HCT116 (cell line): ENCODE data around the gene SIRT7. TPM values are rescaled to one million over a fixed set of nuclear protein-coding genes. Genes with fewer than 3 reads are reported as not detected.

Source experiments
- ATAC-seq: fragments of 200-7000 bp; cut with Tn5 transposase; 2 replicates; pipeline ENCODE4 v1.9.1; 2020; ENCODE audit warnings: mild to moderate bottlenecking, moderate library complexity
- BruUV-seq: library from RNA; stranded (reverse); fragments of 400-500 nt; replicated peaks from 2 replicates; lab custom pipeline; 2021; lab: Mats Ljungman, UMichigan
- CTCF ChIA-PET: fragments of 300-600 bp; sonication (Branson Sonifier 250); formaldehyde crosslinking; loops from one replicate; lab custom pipeline; 2021; ENCODE audit warnings: antibody characterized with exemption; lab: Charles Lee
- POLR2A ChIA-PET: fragments of 300-600, 350-600 bp; sonication (Branson Sonifier 250); formaldehyde crosslinking; loops from one replicate; lab custom pipeline; 2021; ENCODE audit warnings: antibody characterized with exemption; lab: Charles Lee
- RAD21 ChIA-PET, 2 experiments: fragments of 300-600 bp; sonication (Branson Sonifier 250); formaldehyde crosslinking; loops; one replicate each; lab custom pipeline; 2023; ENCODE audit warnings: low total read pairs in 2 of 2; ENCODE audit not compliant: uncharacterized antibody in 2 of 2, unreplicated experiment in 2 of 2, low non-redundant PET in 1 of 2; lab: Charles Lee
- DNase-seq: peaks from one replicate; pipeline ENCODE4 v3.0.0-alpha.2; 2010; ENCODE audit warnings: low read depth, low spot score
- H2AFZ ChIP-seq: fragments of 200-600 bp; shearing (Covaris generic), sonication (generic); 2 replicates; pipeline ENCODE4 v1.6.1; 2017; ENCODE audit warnings: low read depth, mixed run types, mixed read lengths, antibody characterized with exemption, low read length; ENCODE audit not compliant: poor library complexity, severe bottlenecking
- H3K27ac ChIP-seq: 2 replicates; pipeline ENCODE4 v1.5.1; 2012; ENCODE audit warnings: low read depth, low read length
- H3K27me3 ChIP-seq: fragments of 200-600 bp; sonication (generic); 2 replicates; pipeline ENCODE4 v1.6.1; 2016; ENCODE audit warnings: mixed run types, low read length, mixed read lengths; ENCODE audit not compliant: insufficient read depth
- H3K36me3 ChIP-seq, 2 experiments: fragments of 200-500 bp in 1 of 2; fragments of 200-600 bp in 1 of 2; sonication (Bioruptor generic) in 1 of 2; sonication (generic) in 1 of 2; 2 replicates each; pipeline versions ENCODE4 v1.5.1 to v1.6.1; 2014 to 2016; ENCODE audit warnings: low read length in 2 of 2, inconsistent platforms in 1 of 2, mixed read lengths in 1 of 2, mixed run types in 1 of 2; ENCODE audit not compliant: insufficient read depth in 2 of 2, control insufficient read depth in 1 of 2
- H3K4me1 ChIP-seq, 2 experiments: fragments of 200-600 bp in 1 of 2; sonication (generic) in 1 of 2; 2 replicates each; pipeline versions ENCODE4 v1.5.1 to v1.6.1; 2012 to 2017; ENCODE audit warnings: low read length in 2 of 2, inconsistent platforms in 1 of 2, mild to moderate bottlenecking in 1 of 2, mixed read lengths in 1 of 2, mixed run types in 1 of 2, moderate library complexity in 1 of 2; ENCODE audit not compliant: insufficient read depth in 2 of 2, control insufficient read depth in 1 of 2
- H3K4me2 ChIP-seq: fragments of 200-600 bp; sonication (generic); 2 replicates; pipeline ENCODE4 v1.6.1; 2017; ENCODE audit warnings: mixed run types, low read length, mixed read lengths
- H3K4me3 ChIP-seq, 2 experiments: fragments of 200-600 bp in 1 of 2; sonication (generic) in 1 of 2; replicated peaks in 1 of 2; 2 replicates each; pipeline ENCODE4 v1.5.1; 2011 to 2016; ENCODE audit warnings: low read length in 2 of 2, control low read depth in 1 of 2, low read depth in 1 of 2, mild to moderate bottlenecking in 1 of 2, mixed read lengths in 1 of 2, mixed run types in 1 of 2
- H3K79me2 ChIP-seq: fragments of 200-600 bp; sonication (generic); 2 replicates; pipeline ENCODE4 v1.6.1; 2017; ENCODE audit warnings: mild to moderate bottlenecking, mixed run types, low read length, moderate library complexity, mixed read lengths; ENCODE audit not compliant: insufficient read depth
- H3K9ac ChIP-seq: fragments of 200-600 bp; sonication (generic); 2 replicates; pipeline ENCODE4 v1.6.1; 2016; ENCODE audit warnings: low read length, mixed read lengths
- H3K9me2 ChIP-seq: fragments of 200-600 bp; sonication (generic), shearing (Covaris generic); 2 replicates; pipeline ENCODE4 v1.6.1; 2017; ENCODE audit warnings: mixed run types, mild to moderate bottlenecking, moderate library complexity; ENCODE audit not compliant: insufficient read depth
- H3K9me3 ChIP-seq, 2 experiments: fragments of 200-500 bp in 1 of 2; fragments of 200-600 bp in 1 of 2; sonication (Bioruptor generic) in 1 of 2; sonication (generic) in 1 of 2; 2 replicates each; pipeline ENCODE4 v1.6.1; 2014 to 2017; ENCODE audit warnings: low read length in 2 of 2, mixed read lengths in 2 of 2, inconsistent platforms in 1 of 2, low read depth in 1 of 2, mild to moderate bottlenecking in 1 of 2, mixed run types in 1 of 2, moderate library complexity in 1 of 2; ENCODE audit not compliant: control insufficient read depth in 1 of 2, insufficient read depth in 1 of 2
- H4K20me1 ChIP-seq: fragments of 200-600 bp; sonication (generic), shearing (Covaris generic); 2 replicates; pipeline ENCODE4 v1.6.1; 2017; ENCODE audit warnings: mixed run types, mild to moderate bottlenecking, moderate library complexity; ENCODE audit not compliant: insufficient read depth
- CBX3 ChIP-seq: IDR thresholded peaks from 2 replicates; pipeline ENCODE4 v1.6.1; 2012; ENCODE audit warnings: low read depth
- EGR1 ChIP-seq: IDR thresholded peaks from 2 replicates; pipeline ENCODE4 v1.6.1; 2012; ENCODE audit warnings: low read depth
- ELF1 ChIP-seq: IDR thresholded peaks from 2 replicates; pipeline ENCODE4 v1.6.1; 2012; ENCODE audit warnings: low read depth, borderline replicate concordance
- EZH2 ChIP-seq: fragments of 200-600 bp; sonication (generic); IDR thresholded peaks from 2 replicates; pipeline ENCODE4 v1.6.1; 2017; ENCODE audit warnings: antibody characterized with exemption, mixed run types
- EZH2phosphoT487 ChIP-seq: fragments of 200-600 bp; IDR thresholded peaks from 2 replicates; pipeline ENCODE4 v1.6.1; 2018; ENCODE audit warnings: antibody characterized with exemption, borderline replicate concordance
- FOSL1 ChIP-seq: IDR thresholded peaks from 2 replicates; pipeline ENCODE4 v1.6.1; 2012; ENCODE audit warnings: low read depth
- JUND ChIP-seq: IDR thresholded peaks from 2 replicates; pipeline ENCODE4 v1.6.1; 2012
- POLR2A ChIP-seq: IDR thresholded peaks from 2 replicates; pipeline ENCODE4 v1.7.0; 2011; ENCODE audit warnings: borderline replicate concordance; ENCODE audit not compliant: insufficient read depth, insufficient read length; ENCODE audit errors: extremely low read depth
- POLR2AphosphoS5 ChIP-seq: IDR thresholded peaks from 2 replicates; pipeline ENCODE4 v1.6.1; 2011; ENCODE audit warnings: mild to moderate bottlenecking, low read depth, low read length, moderate library complexity
- RAD21 ChIP-seq: IDR thresholded peaks from 2 replicates; pipeline ENCODE4 v1.6.1; 2012; ENCODE audit warnings: low read depth, mild to moderate bottlenecking
- REST ChIP-seq: IDR thresholded peaks from 2 replicates; pipeline ENCODE4 v1.6.1; 2012; ENCODE audit warnings: low read depth
- SIN3A ChIP-seq: IDR thresholded peaks from 2 replicates; pipeline ENCODE4 v1.6.1; 2012; ENCODE audit warnings: low read depth
- SP1 ChIP-seq: IDR thresholded peaks from 2 replicates; pipeline ENCODE4 v1.6.1; 2012; ENCODE audit warnings: low read depth
- SRF ChIP-seq: IDR thresholded peaks from 2 replicates; pipeline ENCODE4 v1.6.1; 2012; ENCODE audit warnings: low read depth
- YY1 ChIP-seq: IDR thresholded peaks from 2 replicates; pipeline ENCODE4 v1.6.1; 2011; ENCODE audit warnings: low read length, low read depth, moderate library complexity, mild to moderate bottlenecking; ENCODE audit not compliant: insufficient replicate concordance; ENCODE audit errors: extremely low read depth
- ZBTB33 ChIP-seq: IDR thresholded peaks from 2 replicates; pipeline ENCODE4 v1.6.1; 2011; ENCODE audit warnings: mild to moderate bottlenecking, low read length, moderate library complexity; ENCODE audit not compliant: insufficient replicate concordance; ENCODE audit errors: extremely low read depth
- ZFX ChIP-seq: fragments of 450-650 bp; IDR thresholded peaks from 2 replicates; pipeline ENCODE4 v1.6.1; 2017
- ZNF274 ChIP-seq: fragments of 200-500 bp; sonication (Bioruptor generic); IDR thresholded peaks from 2 replicates; pipeline ENCODE4 v1.6.1; 2014; ENCODE audit warnings: mild to moderate bottlenecking, low read depth, low read length, inconsistent platforms
- intact Hi-C: fragments of 100-400 bp; cut with micrococcal nuclease; formaldehyde crosslinking; loops from 2 replicates; pipeline ENCODE4 v1.10.0; 2022
- total RNA-seq: library from RNA; stranded (reverse); gene quantifications from one replicate; pipeline ENCODE4 v1.2.1, GENCODE V29; 2021; ENCODE audit not compliant: unreplicated experiment
- TF ChIP-seq, protein P1 (sequence below): IDR thresholded peaks from 2 replicates; pipeline ENCODE4 v1.6.1; 2012
- TF ChIP-seq, protein P2 (sequence below), 3 experiments: fragments of 200-600 bp in 1 of 3; sonication (generic) in 1 of 3; IDR thresholded peaks in 2 of 3; conservative IDR thresholded peaks in 1 of 3; 2 replicates each; pipeline ENCODE4 v1.5.1; 2012 to 2017; ENCODE audit warnings: low read depth in 2 of 3, low read length in 2 of 3, antibody characterized with exemption in 1 of 3, borderline replicate concordance in 1 of 3, control low read depth in 1 of 3, mild to moderate bottlenecking in 1 of 3, mixed read lengths in 1 of 3, mixed run types in 1 of 3, moderate library complexity in 1 of 3; ENCODE audit not compliant: insufficient read depth in 1 of 3

SIRT7 gene
- total RNA-seq, 1 experiment from 2014 or later: 62.6 TPM

GRCh38 chr17:81911277-81911961, 6.6 kb downstream of the SIRT7 start, which contains the start of gene PCYT2:
Gene PCYT2, minus strand, starts transcription at chr17:81911399. Its CDS starts 44 bp downstream, at chr17:81911355.
- ChIA-PET CTCF (interaction anchor here (0.5 to 1.2 kb wide), 3 partner anchors 15 to 112 kb away, joined by 3 to 5 read pairs (median 4); partner anchors contain the start of genes CENPX and LRRC45), POLR2A (no interaction called here), RAD21 (no interaction called here)
- Histone ChIP-seq H3K9ac (peak within 1 kb of the TSS; percentile 81), H4K20me1 (no peaks in the 10 kb centered on the region), H3K27ac (peak within 1 kb of the TSS; percentile 72), H3K36me3 (peaks cover 21 to 42% of the 10 kb centered on the region in 2 experiments), H3K9me3 (no peaks in the 10 kb centered on the region), H3K79me2 (peaks cover 27% of the 10 kb centered on the region), H3K4me3 (peak within 1 kb of the TSS; percentile 85 to 94), H2AFZ (no peak within 1 kb of the TSS), H3K4me2 (peak within 1 kb of the TSS; percentile 98), H3K27me3 (no peaks in the 10 kb centered on the region), H3K9me2 (no peaks in the 10 kb centered on the region), H3K4me1 (peaks cover 34 to 47% of the 10 kb centered on the region in 2 experiments)
- peak; percentile 90 for DNase-seq
- BruUV-seq: no TSS peak
- peak; percentile 88 for ATAC-seq
- intact Hi-C loops: loop anchor here (1.0 to 5.0 kb wide), 2 partner anchors 20 to 111 kb away; partner anchors contain the start of genes ALYREF, ANAPC11, CENPX and LRRC45
- TF ChIP-seq FOSL1 (no peak), ZBTB33 (no peak), SIN3A (peak; percentile 62; the same call in 1 of the 2 replicates), POLR2AphosphoS5 (peak; percentile 72), SRF (no peak), REST (no peak), EGR1 (no peak; the same call in 1 of the 2 replicates), POLR2A (no peak), EZH2phosphoT487 (no peak), ZFX (peak; percentile 4; the same call in 1 of the 2 replicates), EZH2 (no peak), ZNF274 (no peak), JUND (no peak), CBX3 (no peak), ELF1 (no peak), SP1 (no peak; the same call in 1 of the 2 replicates), YY1 (no peak), RAD21 (no peak)
- TF ChIP-seq, protein P1, sequence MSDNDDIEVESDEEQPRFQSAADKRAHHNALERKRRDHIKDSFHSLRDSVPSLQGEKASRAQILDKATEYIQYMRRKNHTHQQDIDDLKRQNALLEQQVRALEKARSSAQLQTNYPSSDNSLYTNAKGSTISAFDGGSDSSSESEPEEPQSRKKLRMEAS: 0 out of 2 replicates have a peak, but pooled peaks have one; percentile 67
- TF ChIP-seq, protein P2, sequence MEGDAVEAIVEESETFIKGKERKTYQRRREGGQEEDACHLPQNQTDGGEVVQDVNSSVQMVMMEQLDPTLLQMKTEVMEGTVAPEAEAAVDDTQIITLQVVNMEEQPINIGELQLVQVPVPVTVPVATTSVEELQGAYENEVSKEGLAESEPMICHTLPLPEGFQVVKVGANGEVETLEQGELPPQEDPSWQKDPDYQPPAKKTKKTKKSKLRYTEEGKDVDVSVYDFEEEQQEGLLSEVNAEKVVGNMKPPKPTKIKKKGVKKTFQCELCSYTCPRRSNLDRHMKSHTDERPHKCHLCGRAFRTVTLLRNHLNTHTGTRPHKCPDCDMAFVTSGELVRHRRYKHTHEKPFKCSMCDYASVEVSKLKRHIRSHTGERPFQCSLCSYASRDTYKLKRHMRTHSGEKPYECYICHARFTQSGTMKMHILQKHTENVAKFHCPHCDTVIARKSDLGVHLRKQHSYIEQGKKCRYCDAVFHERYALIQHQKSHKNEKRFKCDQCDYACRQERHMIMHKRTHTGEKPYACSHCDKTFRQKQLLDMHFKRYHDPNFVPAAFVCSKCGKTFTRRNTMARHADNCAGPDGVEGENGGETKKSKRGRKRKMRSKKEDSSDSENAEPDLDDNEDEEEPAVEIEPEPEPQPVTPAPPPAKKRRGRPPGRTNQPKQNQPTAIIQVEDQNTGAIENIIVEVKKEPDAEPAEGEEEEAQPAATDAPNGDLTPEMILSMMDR (IDR thresholded peaks at IDR 0.05 in 2 of 3, conservative IDR thresholded peaks at IDR 0.05 in 1 of 3; ENCODE audit: borderline replicate concordance in 1 of 3, insufficient read depth in 1 of 3, low read depth in 2 of 3, low read length in 2 of 3): peak in 2 of 3 experiments; percentile 39 to 51; a peak in 4 of 6 replicates
